SU-DHL-6 (cell line): ENCODE measurements around the gene COIL.

Experiments
- H2AFZ ChIP-seq: fragments of 200-600 bp; sonication (generic); 2 replicates; pipeline ENCODE4 v1.6.1; 2014; ENCODE audit warnings: low read depth, mild to moderate bottlenecking, moderate library complexity, mixed read lengths, antibody characterized with exemption, low read length; ENCODE audit not compliant: severe bottlenecking
- H3F3A ChIP-seq: fragments of 200-600 bp; shearing (Covaris generic); 2 replicates; pipeline ENCODE4 v1.6.0; 2016; ENCODE audit warnings: antibody characterized with exemption, mild to moderate bottlenecking; ENCODE audit not compliant: insufficient read depth
- H3K27ac ChIP-seq: fragments of 200-600 bp; sonication (generic); 2 replicates; pipeline ENCODE4 v1.5.1; 2016; ENCODE audit warnings: low read depth, mild to moderate bottlenecking, low read length, moderate library complexity, mixed read lengths
- H3K27me3 ChIP-seq: fragments of 200-600 bp; sonication (generic), shearing (Covaris generic); 2 replicates; pipeline ENCODE4 v1.6.0; 2014; ENCODE audit warnings: mild to moderate bottlenecking, low read length
- H3K36me3 ChIP-seq: fragments of 200-600 bp; sonication (generic); 2 replicates; pipeline ENCODE4 v1.6.1; 2014; ENCODE audit warnings: mild to moderate bottlenecking, low read length, mixed read lengths
- H3K4me2 ChIP-seq: fragments of 300-600, 200-600 bp; shearing (Covaris generic), sonication (generic); 2 replicates; pipeline ENCODE4 v1.6.0; 2014; ENCODE audit warnings: low read length, low read depth, mild to moderate bottlenecking; ENCODE audit not compliant: poor library complexity, severe bottlenecking
- H3K4me3 ChIP-seq: fragments of 200-600 bp; sonication (generic); 2 replicates; pipeline ENCODE4 v1.5.1; 2014; ENCODE audit warnings: antibody characterized with exemption, low read length, mild to moderate bottlenecking, mixed read lengths; ENCODE audit not compliant: insufficient read depth, poor library complexity, severe bottlenecking
- H3K79me2 ChIP-seq: fragments of 200-600 bp; sonication (generic); 2 replicates; pipeline ENCODE4 v1.6.1; 2014; ENCODE audit warnings: mild to moderate bottlenecking, low read length, moderate library complexity; ENCODE audit not compliant: insufficient read depth
- H3K9ac ChIP-seq: fragments of 200-600 bp; sonication (generic); 2 replicates; pipeline ENCODE4 v1.7.0; 2014; ENCODE audit warnings: mild to moderate bottlenecking, low read length
- H3K9me2 ChIP-seq: fragments of 200-600 bp; sonication (generic); replicated peaks from 2 replicates; pipeline ENCODE4 v1.6.1; 2014; ENCODE audit warnings: low read length; ENCODE audit not compliant: insufficient read depth
- H3K9me3 ChIP-seq: fragments of 200-600 bp; sonication (generic); 2 replicates; pipeline ENCODE4 v1.6.1; 2014; ENCODE audit warnings: low read length, mixed read lengths; ENCODE audit not compliant: insufficient read depth
- H4K20me1 ChIP-seq: fragments of 200-600 bp; sonication (generic); 2 replicates; pipeline ENCODE4 v1.6.1; 2014; ENCODE audit warnings: low read depth, mild to moderate bottlenecking, antibody characterized with exemption, low read length, moderate library complexity, mixed read lengths
- EZH2phosphoT487 ChIP-seq: fragments of 200-600 bp; sonication (generic), shearing (Covaris generic); conservative IDR thresholded peaks from 2 replicates; pipeline ENCODE4 v1.6.1; 2018; ENCODE audit warnings: mild to moderate bottlenecking, antibody characterized with exemption, low read length, moderate library complexity, mixed read lengths
- TF ChIP-seq, protein P1 (sequence below): fragments of 200-600 bp; sonication (generic); IDR thresholded peaks from one replicate; pipeline ENCODE4 v1.5.1; 2017; ENCODE audit warnings: antibody characterized with exemption, mild to moderate bottlenecking, low read length, moderate library complexity; ENCODE audit not compliant: insufficient read depth, poor library complexity, severe bottlenecking

Gene COIL

DNA sequence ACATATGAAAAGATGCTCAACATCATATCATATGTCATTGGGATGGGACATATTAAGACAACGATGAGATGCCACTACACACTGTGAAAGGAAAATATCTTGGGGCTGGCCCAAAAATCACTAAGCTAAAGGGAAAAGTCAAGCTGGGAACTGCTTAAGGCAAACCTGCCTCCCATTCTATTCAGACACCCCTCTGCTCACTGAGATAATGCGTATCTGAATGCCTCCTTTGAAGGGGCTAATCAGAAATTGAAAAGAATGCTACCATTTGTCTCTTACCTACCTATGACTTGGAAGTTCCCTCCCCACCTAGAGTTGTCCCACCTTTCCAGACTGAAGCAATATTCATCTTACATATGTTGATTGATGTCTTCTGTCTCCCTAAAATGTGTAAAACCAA is 35.8 kb downstream of the COIL start:
- 0 out of 2 replicates have a peak, but pooled peaks cover 2% of the 10 kb centered on the region for H3K36me3 ChIP-seq
- H3K9me3 ChIP-seq = peaks cover 6% of the 10 kb centered on the region; the same call in 1 of the 2 replicates
- H3K9ac ChIP-seq = no peak overlapping the region
- TF ChIP-seq EZH2phosphoT487 = no peak
- TF ChIP-seq, protein P1, sequence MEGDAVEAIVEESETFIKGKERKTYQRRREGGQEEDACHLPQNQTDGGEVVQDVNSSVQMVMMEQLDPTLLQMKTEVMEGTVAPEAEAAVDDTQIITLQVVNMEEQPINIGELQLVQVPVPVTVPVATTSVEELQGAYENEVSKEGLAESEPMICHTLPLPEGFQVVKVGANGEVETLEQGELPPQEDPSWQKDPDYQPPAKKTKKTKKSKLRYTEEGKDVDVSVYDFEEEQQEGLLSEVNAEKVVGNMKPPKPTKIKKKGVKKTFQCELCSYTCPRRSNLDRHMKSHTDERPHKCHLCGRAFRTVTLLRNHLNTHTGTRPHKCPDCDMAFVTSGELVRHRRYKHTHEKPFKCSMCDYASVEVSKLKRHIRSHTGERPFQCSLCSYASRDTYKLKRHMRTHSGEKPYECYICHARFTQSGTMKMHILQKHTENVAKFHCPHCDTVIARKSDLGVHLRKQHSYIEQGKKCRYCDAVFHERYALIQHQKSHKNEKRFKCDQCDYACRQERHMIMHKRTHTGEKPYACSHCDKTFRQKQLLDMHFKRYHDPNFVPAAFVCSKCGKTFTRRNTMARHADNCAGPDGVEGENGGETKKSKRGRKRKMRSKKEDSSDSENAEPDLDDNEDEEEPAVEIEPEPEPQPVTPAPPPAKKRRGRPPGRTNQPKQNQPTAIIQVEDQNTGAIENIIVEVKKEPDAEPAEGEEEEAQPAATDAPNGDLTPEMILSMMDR = no peak
- H3K27ac ChIP-seq = no peak overlapping the region
- no peak overlapping the region for H3K4me2 ChIP-seq
- no peaks in the 10 kb centered on the region for H3F3A ChIP-seq
- H2AFZ ChIP-seq = no peak overlapping the region
- H3K9me2 ChIP-seq = no peaks in the 10 kb centered on the region
- no peaks in the 10 kb centered on the region for H3K27me3 ChIP-seq
- no peaks in the 10 kb centered on the region for H4K20me1 ChIP-seq
- no peaks in the 10 kb centered on the region for H3K79me2 ChIP-seq
- H3K4me3 ChIP-seq = no peak overlapping the region

DNA sequence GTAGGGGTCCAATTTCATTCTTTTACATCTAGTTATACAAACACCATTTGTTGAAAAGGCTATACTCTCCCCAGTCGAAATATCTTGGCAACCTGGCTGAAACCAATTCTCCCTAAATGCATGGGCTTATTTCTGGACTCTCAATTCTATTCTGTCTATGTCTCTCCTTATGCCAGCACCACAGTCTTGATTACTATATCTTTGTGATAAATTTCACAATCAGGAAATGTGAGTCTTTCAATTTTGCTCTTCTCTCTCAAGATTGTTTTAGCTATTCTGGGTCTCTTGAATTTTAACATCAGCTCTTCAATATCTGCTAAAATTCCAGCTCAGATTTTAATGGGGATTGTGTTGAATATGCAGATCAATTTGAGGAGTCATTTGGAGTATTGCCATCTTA is 41.1 kb downstream of the COIL start:
- no peaks in the 10 kb centered on the region for H3K79me2 ChIP-seq
- no peaks in the 10 kb centered on the region for H3K9me2 ChIP-seq
- no peaks in the 10 kb centered on the region for H4K20me1 ChIP-seq
- no peak overlapping the region for H3K27ac ChIP-seq
- H3K9me3 ChIP-seq = no peaks in the 10 kb centered on the region
- no peak overlapping the region for H2AFZ ChIP-seq
- no peak overlapping the region for H3K4me2 ChIP-seq
- H3K27me3 ChIP-seq = no peaks in the 10 kb centered on the region
- no peaks in the 10 kb centered on the region for H3K36me3 ChIP-seq
- no peak overlapping the region for H3K9ac ChIP-seq
- H3K4me3 ChIP-seq = no peak overlapping the region
- H3F3A ChIP-seq = peaks cover 6% of the 10 kb centered on the region; the same call in 1 of the 2 replicates
- no peak for TF ChIP-seq EZH2phosphoT487
- TF ChIP-seq, protein P1 = no peak

DNA sequence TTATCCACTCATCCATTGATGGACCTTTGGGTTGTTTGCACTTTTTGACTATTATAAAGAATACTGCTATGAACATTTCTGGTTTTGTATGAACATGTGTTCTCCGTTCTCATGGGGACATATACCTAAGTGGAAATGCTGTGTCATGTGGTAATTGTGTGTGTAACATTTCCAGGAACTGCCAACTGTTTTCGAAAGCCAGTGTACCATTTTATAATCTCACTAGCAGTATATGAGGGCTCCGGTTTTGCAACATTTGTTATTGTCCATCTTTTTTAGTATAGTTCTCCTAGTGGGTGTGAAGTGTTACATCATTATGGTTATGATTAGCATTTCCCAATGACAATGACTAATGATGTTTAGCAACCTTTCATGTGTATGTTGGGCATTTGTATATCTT is 41.9 kb downstream of the COIL start:
- Histone ChIP-seq H3K79me2 (no peaks in the 10 kb centered on the region), H3K9me3 (no peaks in the 10 kb centered on the region), H4K20me1 (no peaks in the 10 kb centered on the region), H3K27ac (no peak overlapping the region), H3K4me3 (no peak overlapping the region), H3K9me2 (no peaks in the 10 kb centered on the region), H3F3A (peaks cover 7% of the 10 kb centered on the region; the same call in 1 of the 2 replicates), H3K9ac (no peak overlapping the region), H3K36me3 (no peaks in the 10 kb centered on the region), H3K4me2 (no peak overlapping the region), H3K27me3 (no peaks in the 10 kb centered on the region), H2AFZ (no peak overlapping the region)
- no peak for TF ChIP-seq EZH2phosphoT487
- TF ChIP-seq, protein P1 = no peak
